Psoas muscle (tissue), 8 donors: Measurements from ENCODE around the gene SLC37A2. TPM values are rescaled to one million over a fixed set of nuclear protein-coding genes. Genes with fewer than 3 reads are reported as not detected.
"Not testable (repeated sequence)": the region's sequence is repeated elsewhere in the genome, so short reads cannot be mapped to it uniquely, and the experiment has no call there.

Source experiments
- ATAC-seq, 4 donors: fragments of 200-7000 bp; cut with Tn5 transposase; one replicate each; pipeline ENCODE4 v1.9.1; 2020; ENCODE audit warnings: moderate library complexity in 3 of 4, mild to moderate bottlenecking in 2 of 4
- DNase-seq, 2 donors: peaks; one replicate each; pipeline ENCODE4 v3.0.0-alpha.2; 2020
- H3K27ac ChIP-seq: fragments of 200-600 bp; one replicate; pipeline ENCODE4 v1.8.0; 2022
- H3K27me3 ChIP-seq, 3 donors: fragments of 200-600 bp in 1 of 3; one replicate each; pipeline versions ENCODE4 v1.6.1 to v1.8.0; 2013 to 2022; ENCODE audit warnings: low read length in 2 of 3, mild to moderate bottlenecking in 2 of 3, moderate library complexity in 1 of 3; ENCODE audit not compliant: insufficient read depth in 3 of 3
- H3K36me3 ChIP-seq, 2 donors: fragments of 200-600 bp in 1 of 2; one replicate each; pipeline versions ENCODE4 v1.6.1 to v1.8.0; 2013 to 2022; ENCODE audit warnings: low read depth in 1 of 2, mild to moderate bottlenecking in 1 of 2, moderate library complexity in 1 of 2; ENCODE audit not compliant: insufficient read depth in 1 of 2
- H3K4me1 ChIP-seq: fragments of 200-600 bp; one replicate; pipeline ENCODE4 v1.8.0; 2022
- H3K4me3 ChIP-seq: fragments of 200-600 bp; one replicate; pipeline ENCODE4 v1.8.0; 2022; ENCODE audit warnings: mild to moderate bottlenecking
- H3K9me3 ChIP-seq: fragments of 200-600 bp; one replicate; pipeline ENCODE4 v1.8.0; 2022
- WGBS, 3 donors: extraction: QIAGEN DNeasy Blood & Tissue Kit; methylation state at CpG; one replicate each; pipeline versions ENCODE4 v1.1.6 to v1.1.7; 2013; 5-methylcytosine and 5-hydroxymethylcytosine counted together
- intact Hi-C, 2 donors: fragments of 100-400 bp; cut with DNase I; formaldehyde crosslinking; loops; one replicate each; pipeline versions ENCODE4 v1.11.0 to v1.14.2; 2022
- long read RNA-seq, 2 donors: library from polyadenylated mRNA; unstranded; transcript quantifications; one replicate each; pipeline ENCODE4 v2.0.0, GENCODE V29; 2021
- polyA plus RNA-seq, 3 donors: library from polyadenylated mRNA; stranded (reverse); fragments of 200-250 nt; gene quantifications; one replicate each; pipeline ENCODE4 v1.2.3, GENCODE V29; 2013
- total RNA-seq, 4 donors: library from RNA; stranded (reverse); fragmentation: NEBNext Ultra II Directional in 2 of 4; extraction: Animal tissue kit (Norgen Biotek cat#: 25700) in 2 of 4; gene quantifications; one replicate each; pipeline versions ENCODE4 v1.2.1 to v1.2.4, GENCODE V29; 2021 to 2023
- TF ChIP-seq, protein P1 (sequence below): fragments of 200-600 bp; IDR thresholded peaks from one replicate; pipeline ENCODE4 v1.8.0; 2022; ENCODE audit warnings: antibody characterized with exemption
- donor health status: healthy with polysubstance abuse.
- donor health status: DM: no; HTN: no; CAD: no; lungs with moderate emphysema.
- donor health status: Bipolar disorder and iron deficiency.
- donor health status: healthy.
- donor health status: DM: yes; HTN: yes; CAD: no.
- donor health status: DM: no; HTN: no; CAD: no.
- donor health status: DM: no; HTN: no; CAD: no.
- donor health status: DM: yes; HTN: yes; CAD: no.

The SLC37A2 gene
- 1 to 10 TPM; 1.2 to 1.9 (median 1.7) TPM for total RNA-seq
- under 1 TPM; 0.30 to 0.47 (median 0.31) TPM for polyA plus RNA-seq
- long read RNA-seq, donor 1, partial matches to known transcripts: 0 of 2 reads
- long read RNA-seq, donor 1, other reads (novel, unspliced or antisense): 0 of 2 reads
- long read RNA-seq, donor 2: 0 reads

DNA sequence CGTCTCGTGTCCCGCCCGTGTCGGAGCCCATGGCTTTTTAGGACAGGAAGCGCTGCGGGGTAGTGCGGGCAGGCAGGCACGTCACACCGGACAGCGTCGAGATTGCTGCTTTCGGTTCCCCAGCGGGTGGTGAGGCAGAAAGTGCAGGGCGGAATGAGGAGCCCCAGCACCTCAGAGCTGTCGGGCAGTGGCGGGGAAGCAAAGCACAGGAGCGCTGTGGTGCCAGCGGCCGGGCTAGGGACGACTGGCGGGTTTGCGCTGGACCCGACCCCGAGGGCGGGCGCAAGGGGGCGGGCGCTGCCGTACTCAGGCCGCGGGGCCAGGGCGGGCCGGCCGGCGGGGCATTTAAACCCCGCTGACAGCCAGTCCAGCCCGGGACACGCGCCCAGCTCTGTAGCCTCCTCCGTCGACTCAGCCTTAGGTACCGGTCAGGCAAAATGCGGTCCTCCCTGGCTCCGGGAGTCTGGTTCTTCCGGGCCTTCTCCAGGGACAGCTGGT, at the start of gene SLC37A2:
Gene SLC37A2, plus strand, starts transcription at position 375 of the 498 bp plus-strand sequence. Its CDS starts 63 bp downstream, at position 438.
- peak; percentile 79 to 84 for DNase-seq
- Histone ChIP-seq H3K9me3 (no peaks in the 10 kb centered on the region), H3K27ac (peak within 1 kb of the TSS; percentile 65), H3K36me3 (no peaks in the 10 kb centered on the region), H3K4me1 (peaks cover 8% of the 10 kb centered on the region), H3K4me3 (peak within 1 kb of the TSS; percentile 82), H3K27me3 (peaks cover 0 to 5% (median 0%) of the 10 kb centered on the region in 3 donors)
- WGBS, 3 donors: 0 to 2% (median 0%) methylated on average over 41 to 46 of the region's 46 CpGs
- intact Hi-C loops: no loop called here
- TF ChIP-seq, protein P1, sequence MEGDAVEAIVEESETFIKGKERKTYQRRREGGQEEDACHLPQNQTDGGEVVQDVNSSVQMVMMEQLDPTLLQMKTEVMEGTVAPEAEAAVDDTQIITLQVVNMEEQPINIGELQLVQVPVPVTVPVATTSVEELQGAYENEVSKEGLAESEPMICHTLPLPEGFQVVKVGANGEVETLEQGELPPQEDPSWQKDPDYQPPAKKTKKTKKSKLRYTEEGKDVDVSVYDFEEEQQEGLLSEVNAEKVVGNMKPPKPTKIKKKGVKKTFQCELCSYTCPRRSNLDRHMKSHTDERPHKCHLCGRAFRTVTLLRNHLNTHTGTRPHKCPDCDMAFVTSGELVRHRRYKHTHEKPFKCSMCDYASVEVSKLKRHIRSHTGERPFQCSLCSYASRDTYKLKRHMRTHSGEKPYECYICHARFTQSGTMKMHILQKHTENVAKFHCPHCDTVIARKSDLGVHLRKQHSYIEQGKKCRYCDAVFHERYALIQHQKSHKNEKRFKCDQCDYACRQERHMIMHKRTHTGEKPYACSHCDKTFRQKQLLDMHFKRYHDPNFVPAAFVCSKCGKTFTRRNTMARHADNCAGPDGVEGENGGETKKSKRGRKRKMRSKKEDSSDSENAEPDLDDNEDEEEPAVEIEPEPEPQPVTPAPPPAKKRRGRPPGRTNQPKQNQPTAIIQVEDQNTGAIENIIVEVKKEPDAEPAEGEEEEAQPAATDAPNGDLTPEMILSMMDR: peak; percentile 20
- ATAC-seq: peak; percentile 88 to 97 (median 93)

DNA sequence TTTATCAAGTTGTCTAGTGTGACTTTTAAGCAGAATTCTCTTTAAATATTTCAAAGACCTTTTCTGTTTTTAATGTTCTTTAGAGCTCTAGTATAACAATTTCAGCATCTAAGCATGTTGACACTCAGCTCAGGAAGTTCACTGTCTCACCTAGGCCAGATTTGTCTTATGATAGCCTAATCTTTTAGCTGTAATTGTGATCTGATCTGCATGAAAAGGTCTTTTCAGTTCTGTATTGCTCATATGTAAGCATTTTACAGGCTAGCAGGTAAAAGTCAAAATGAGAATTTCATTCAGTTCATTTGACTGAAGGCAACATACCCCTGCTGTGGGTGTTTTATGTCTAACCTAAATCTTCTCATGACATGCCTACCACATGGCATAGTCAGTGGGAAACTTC, 46.7 kb upstream of the SLC37A2 start:
- Histone ChIP-seq H3K27me3 (no peaks in the 10 kb centered on the region), H3K9me3 (no peaks in the 10 kb centered on the region), H3K27ac (no peak overlapping the region), H3K36me3 (no peaks in the 10 kb centered on the region), H3K4me3 (no peak overlapping the region), H3K4me1 (no peaks in the 10 kb centered on the region)
- TF ChIP-seq, protein P1: no peak
- intact Hi-C loops: no loop called here
- ATAC-seq (no peak), DNase-seq (no peak)

GRCh38 chr11:125020342-125020741, 42.8 kb upstream of the SLC37A2 start:
- WGBS, 3 donors: 83 to 86% (median 86%) methylated on average over 2 of the region's 2 CpGs
- H3K36me3 ChIP-seq: no peaks in the 10 kb centered on the region

GRCh38 chr11:125022551-125022950, 40.6 kb upstream of the SLC37A2 start:
- no peak for ATAC-seq
- DNase-seq: no peak
- Histone ChIP-seq H3K27me3 (no peaks in the 10 kb centered on the region), H3K9me3 (no peaks in the 10 kb centered on the region), H3K36me3 (no peaks in the 10 kb centered on the region), H3K27ac (no peak overlapping the region), H3K4me3 (no peak overlapping the region), H3K4me1 (no peaks in the 10 kb centered on the region)
- intact Hi-C loops: no loop called here
- TF ChIP-seq, protein P1: no peak

More at GRCh38 chr11:125020342-125020741, 42.8 kb upstream of the SLC37A2 start:
- H3K4me3 ChIP-seq: no peak overlapping the region
- TF ChIP-seq, protein P1: no peak
- H3K27me3 ChIP-seq: no peaks in the 10 kb centered on the region
- intact Hi-C loops: no loop called here
- no peak overlapping the region for H3K27ac ChIP-seq
- ATAC-seq (no peak), DNase-seq (no peak)
- no peaks in the 10 kb centered on the region for H3K4me1 ChIP-seq
- no peaks in the 10 kb centered on the region for H3K9me3 ChIP-seq

GRCh38 chr11:125025968-125026367, 37.1 kb upstream of the SLC37A2 start:
- Histone ChIP-seq H3K4me1 (no peaks in the 10 kb centered on the region), H3K4me3 (no peak overlapping the region), H3K9me3 (no peaks in the 10 kb centered on the region), H3K27ac (no peak overlapping the region), H3K27me3 (peaks cover 0 to 2% (median 0%) of the 10 kb centered on the region in 3 donors), H3K36me3 (no peaks in the 10 kb centered on the region)
- DNase-seq (no peak), ATAC-seq (no peak)
- 75 to 83% (median 81%) methylated on average over 2 of the region's 2 CpGs for WGBS, 3 donors
- intact Hi-C loops: no loop called here
- TF ChIP-seq, protein P1: no peak

DNA sequence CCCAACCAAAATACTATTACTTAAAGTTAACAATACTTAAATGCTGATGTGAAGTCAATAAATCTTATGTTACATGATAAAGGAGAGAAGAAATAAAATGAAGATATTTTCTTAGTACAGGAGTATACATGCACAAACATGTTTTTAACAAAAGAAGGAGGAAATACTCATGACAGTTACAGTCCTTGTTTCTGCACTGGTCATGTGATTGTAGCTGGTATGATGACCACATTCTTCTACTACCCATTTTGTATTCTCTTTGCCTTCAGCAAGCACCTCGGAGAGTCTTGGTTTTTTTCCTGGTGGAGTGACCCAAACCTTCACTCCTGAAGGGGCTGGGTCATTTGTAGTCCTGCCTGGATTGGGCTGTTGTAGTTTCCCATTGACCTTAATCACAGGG, 33.7 kb upstream of the SLC37A2 start:
- H3K27me3 ChIP-seq, H3K4me1 ChIP-seq, H3K27ac ChIP-seq, intact Hi-C loops, ATAC-seq, H3K4me3 ChIP-seq, H3K9me3 ChIP-seq, DNase-seq, H3K36me3 ChIP-seq: not testable (repeated sequence)
- 92 to 96% (median 92%) methylated on average over 1 of the region's 1 CpG for WGBS, 3 donors
